ENCODE results near the gene GNB5. TPM values are rescaled to one million over a fixed set of nuclear protein-coding genes. Genes with fewer than 3 reads are reported as not detected.
"Not testable (repeated sequence)": the region's sequence is repeated elsewhere in the genome, so short reads cannot be mapped to it uniquely, and the experiment has no call there.

The GNB5 gene
- total RNA-seq, 1 donor from 2014 or later, result 10.1 TPM

DNA sequence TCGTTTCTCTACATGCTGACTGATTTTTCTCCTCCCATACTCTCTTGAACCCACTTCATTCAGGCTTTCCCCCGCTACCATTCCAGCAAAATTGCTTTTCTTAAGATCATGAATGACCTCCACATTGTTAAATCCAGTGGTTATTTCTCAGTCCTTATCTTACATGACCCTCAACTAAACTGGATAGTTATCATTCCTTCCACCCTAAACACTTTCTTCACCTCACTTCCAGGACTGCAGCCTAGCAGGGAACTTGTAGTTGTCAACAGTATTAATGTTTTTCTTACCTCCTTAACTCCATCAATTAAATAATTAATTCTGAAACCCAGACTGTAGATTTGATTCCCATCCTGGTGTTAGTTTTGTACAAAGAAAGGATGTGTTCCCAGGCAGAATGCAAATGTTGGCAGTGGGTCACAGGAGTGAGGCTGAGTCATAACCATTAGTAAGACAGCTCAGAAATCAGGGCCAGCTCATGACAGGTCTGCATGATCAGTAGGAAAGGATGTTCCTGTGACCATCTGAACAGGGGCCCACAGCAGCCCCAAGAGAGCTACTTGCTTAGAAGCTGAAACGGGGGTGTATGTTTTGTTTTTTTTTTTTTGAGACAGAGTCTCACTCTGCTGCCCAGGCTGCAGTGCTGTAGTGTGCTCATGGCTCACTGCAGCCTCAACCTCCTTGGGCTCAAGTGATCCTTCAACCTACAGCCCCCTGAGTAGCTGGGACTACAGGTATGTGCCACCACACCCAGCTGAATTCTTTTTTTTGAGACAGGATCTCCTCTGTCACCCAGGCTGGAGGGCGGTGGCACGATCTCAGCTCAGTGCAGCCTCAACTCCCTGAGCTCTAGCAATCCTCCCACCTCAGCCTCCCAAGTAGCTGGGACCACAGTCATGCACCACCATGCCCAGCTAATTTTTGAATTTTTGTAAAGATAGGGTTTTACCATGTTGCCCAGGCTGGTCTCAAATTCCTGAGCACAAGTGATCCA, 87.7 kb downstream of the GNB5 start:
- no peak for DNase-seq
- peak; percentile 50 for ATAC-seq
- intact Hi-C loops (cut with micrococcal nuclease), result no loop called here

DNA sequence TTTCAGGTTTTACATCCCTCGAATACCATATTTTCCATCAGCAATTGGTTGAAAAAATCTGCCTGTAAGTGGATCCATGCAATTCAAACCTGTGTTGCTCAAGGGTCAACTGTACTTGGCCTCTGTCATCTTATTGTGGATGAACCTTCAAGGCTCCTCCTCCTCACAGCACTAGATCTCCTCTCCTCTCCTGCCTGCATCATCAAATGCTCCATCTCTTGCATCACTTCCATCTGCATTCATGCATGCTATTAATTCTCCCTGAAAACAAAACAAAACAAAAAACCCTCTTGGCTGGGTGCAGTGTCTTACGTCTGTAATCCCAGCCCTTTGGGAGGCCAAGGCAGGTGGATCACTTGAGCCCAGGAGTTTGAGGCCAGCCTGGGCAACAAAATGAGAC, 88.7 kb downstream of the GNB5 start:
- intact Hi-C loops (cut with micrococcal nuclease), result no loop called here
- ATAC-seq (no peak), DNase-seq (no peak)

DNA sequence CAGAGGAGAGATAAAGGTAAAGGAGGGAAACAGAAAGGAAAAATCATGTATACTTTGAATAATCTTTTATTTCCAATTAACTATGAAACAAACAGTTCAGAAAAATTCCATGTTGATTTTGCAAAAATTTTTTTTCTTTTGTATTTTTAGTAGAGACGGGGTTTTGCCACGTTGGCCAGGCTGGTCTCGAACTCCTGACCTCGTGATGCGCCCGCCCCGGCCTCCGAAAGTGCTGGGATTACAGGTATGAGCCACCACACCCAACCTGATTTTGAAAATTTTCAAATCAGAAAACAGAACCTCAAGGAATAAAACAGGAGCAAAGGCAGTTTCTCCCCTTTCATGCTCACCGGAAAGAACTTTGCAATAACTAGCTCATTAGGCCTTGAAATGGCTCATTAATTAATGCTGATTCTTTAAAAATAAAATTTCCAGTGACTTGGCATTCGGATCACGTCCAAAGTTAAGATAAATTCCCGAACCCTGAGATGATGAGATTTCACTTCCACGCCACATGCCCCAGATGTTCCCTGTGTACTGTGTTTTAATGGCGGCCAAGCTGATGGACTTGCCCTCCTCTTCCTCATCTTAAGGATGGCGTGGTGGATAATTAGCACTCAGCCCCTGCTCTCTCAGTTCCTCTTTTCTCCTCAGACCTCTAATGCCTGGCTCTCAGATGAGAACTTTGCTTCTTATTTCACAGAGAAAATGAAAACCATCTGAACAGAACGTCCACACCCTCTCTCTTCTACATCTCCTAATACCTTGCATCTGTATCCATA, 89.5 kb downstream of the GNB5 start:
- ATAC-seq, result no peak
- intact Hi-C loops (cut with micrococcal nuclease), result no loop called here

DNA sequence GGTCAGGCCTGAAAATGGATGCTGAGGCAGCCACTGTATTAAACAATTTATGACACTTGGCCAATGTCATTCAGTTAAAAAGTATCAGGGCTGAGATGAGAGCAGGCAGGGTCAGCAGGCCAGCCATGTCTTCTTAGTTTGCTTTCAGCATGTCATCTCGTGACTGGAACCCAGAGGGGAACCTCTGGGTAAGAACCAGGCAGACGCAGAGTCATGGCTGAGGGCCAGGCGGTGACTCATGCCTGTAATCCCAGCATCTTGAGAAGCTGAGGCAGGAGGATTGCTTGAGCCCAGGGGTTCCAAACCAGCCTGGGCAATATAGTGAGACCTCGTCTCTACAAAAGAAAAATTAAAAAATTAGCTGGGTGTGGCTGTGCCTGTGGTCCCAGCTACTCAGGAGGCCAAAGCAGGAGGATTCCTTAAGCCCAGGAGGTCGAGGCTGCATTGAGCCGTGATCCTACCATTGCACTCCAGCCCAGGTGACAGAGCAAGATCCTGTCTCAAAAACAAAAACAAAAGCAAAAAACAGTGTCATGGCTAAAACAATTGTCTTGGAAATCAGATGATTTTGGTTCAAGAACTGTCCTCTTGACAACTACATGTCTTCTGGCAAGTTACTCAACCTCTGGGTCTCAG, 90.3 kb downstream of the GNB5 start:
- DNase-seq, result peak; percentile 86
- intact Hi-C loops (cut with micrococcal nuclease), result no loop called here
- ATAC-seq, result no peak

More for the DNA sequence above, 89.5 kb downstream of the GNB5 start:
- no peak for DNase-seq

DNA sequence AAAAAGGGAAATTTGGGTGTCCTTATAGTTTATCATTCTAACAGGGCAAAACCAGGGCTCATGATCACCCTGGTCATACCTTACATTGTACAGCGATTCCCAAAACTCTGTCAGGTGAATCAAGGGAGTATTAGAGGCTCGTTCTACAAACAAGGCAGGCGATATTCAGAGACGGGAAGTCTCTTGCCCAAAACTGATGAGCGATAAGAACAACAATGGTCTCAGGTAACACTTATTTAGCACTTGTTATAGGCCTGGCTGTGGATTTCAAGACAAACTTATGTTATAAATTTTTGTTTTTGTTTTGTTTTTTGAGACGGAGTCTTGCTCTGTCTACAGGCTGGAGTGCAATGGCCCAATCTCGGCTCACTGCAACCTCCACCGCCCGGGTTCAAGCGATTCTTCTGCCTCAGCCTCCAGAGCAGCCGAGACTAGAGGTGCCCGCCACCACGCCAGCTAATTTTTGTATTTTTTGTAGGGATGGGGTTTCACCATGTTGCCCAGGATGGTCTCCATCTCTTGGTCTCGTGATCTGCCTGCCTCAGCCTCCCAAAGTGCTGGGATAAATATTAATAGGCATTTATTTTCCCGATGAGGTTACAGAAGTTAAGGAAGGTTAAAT, 91.4 kb downstream of the GNB5 start:
- intact Hi-C loops (cut with micrococcal nuclease), result no loop called here
- DNase-seq (no peak), ATAC-seq (no peak)

DNA sequence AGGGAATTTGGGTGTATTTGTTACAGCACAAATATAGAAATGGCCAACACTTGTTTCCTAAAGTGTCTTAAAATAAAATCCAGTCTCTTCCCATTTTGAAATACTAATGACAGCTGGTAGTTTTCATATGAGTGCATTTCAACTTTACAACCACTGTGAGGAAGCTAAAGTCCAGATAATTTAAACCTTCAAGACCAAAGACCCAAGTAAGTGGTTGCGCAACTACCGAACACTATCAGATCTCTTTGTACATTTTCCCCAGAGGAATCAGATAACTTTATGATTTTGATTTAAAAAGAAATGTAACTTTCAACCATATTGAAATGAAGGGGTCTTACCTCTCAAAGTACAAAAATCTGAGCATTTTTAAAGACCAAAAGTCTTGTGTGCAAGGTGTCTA, 92.9 kb downstream of the GNB5 start:
- DNase-seq, result no peak
- intact Hi-C loops (cut with micrococcal nuclease), result no loop called here
- no peak for ATAC-seq

DNA sequence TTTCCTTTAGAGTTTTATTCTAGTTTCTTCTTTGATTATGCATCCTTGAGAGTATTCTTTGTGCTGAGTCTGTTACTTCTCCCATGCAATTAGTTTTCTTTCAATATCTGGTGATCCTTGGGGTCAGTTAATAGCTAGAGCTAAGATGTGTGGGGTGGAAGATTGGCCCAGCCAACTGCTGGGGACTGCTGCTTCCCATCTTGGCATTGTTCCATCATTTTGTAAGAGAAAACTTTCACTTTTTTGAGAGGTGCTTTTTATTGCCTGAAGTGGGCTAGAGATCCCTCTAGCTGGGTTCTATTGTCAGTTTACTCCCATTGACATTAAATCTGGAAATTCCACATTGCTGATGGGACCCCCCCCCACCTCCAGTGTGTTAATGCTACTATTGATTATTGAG, 94.0 kb downstream of the GNB5 start:
- ATAC-seq (no peak), DNase-seq (no peak)
- intact Hi-C loops (cut with micrococcal nuclease), result no loop called here

DNA sequence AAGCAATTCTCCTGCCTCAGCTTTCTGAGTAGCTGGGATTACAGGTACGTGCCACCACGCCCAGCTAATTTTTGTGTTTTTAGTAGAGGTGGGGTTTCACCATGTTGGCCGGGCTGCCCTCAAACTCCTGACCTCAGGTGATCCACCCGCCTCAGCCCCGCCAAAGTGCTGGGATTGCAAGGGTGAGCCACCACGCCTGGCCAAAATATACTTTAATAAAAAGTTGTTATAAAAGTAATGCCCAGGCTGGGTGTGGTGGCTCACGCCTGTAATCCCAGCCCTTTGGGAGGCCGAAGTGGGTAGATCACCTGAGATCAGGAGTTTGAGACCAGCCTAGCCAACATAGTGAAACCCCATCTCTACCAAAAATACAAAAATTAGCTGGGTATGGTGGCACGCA, 94.7 kb downstream of the GNB5 start:
- intact Hi-C loops (cut with micrococcal nuclease); DNase-seq; ATAC-seq: not testable (repeated sequence)

DNA sequence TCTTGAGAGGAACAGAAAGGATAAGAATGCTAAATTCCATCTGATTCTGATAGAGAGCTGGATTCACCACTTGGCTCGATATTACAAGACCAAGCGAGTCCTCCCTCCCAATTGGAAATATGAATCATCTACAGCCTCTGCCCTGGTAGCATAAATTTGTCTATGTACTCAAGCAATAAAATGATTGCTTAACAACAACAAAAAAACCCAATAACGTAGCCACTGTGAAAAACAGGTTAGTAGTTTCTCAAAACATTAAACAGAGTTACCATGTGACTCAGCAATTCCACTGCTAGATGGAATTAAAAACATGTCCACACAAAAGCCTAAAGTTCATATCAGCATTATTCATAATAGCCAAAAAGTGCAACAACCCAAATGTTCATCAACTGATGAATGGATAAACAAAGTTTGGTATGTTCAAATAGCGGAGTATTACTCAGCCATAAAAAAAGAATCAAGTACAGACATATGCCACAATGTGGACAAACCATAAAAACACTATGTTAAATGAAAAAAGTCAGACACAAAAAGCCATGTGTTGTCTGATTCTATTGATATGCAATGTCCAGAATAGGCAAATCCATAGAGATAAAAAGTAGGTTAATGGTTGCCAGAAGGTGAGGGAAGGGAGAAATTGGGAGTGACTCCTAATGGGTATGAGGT, 95.5 kb downstream of the GNB5 start:
- ATAC-seq (no peak), DNase-seq (no peak)
- intact Hi-C loops (cut with micrococcal nuclease), result no loop called here

DNA sequence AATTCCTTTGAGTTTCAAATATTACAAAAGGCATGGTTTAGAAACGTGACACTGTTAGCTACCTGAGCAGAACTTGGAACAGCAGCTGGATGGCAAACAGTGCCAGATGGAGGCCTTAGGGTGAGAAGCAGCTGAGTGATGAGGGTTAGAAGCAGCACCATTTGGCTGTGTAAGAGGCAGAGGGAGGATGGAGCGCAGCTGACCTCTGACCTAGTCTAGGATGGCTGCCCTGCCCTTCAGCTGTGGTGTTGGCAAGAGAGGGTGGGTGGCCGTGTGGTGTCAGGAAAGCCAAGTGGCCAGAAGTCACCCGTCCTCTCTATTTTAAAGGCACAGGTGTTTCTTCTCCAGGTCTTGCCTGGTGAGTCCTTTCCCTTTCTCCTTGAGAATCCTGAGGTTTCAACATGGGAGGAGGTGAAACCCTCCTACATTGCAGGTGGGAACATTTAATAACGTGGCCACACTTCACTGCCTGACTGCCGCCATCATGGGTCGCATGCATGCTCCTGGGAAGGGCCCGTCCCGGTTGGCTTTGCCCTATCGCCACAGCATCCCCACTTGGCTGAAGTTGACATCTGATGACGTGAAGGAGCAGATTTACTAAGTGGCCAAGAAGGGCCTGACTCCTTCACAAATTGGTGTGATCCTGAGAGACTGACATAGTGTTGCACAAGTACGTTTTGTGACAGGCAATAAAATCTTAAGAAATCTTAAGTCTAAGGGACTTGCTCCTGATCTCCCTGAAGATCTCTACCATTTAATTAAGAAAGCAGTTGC, 96.2 kb downstream of the GNB5 start:
- DNase-seq (no peak), ATAC-seq (no peak)
- intact Hi-C loops (cut with micrococcal nuclease), result no loop called here

DNA sequence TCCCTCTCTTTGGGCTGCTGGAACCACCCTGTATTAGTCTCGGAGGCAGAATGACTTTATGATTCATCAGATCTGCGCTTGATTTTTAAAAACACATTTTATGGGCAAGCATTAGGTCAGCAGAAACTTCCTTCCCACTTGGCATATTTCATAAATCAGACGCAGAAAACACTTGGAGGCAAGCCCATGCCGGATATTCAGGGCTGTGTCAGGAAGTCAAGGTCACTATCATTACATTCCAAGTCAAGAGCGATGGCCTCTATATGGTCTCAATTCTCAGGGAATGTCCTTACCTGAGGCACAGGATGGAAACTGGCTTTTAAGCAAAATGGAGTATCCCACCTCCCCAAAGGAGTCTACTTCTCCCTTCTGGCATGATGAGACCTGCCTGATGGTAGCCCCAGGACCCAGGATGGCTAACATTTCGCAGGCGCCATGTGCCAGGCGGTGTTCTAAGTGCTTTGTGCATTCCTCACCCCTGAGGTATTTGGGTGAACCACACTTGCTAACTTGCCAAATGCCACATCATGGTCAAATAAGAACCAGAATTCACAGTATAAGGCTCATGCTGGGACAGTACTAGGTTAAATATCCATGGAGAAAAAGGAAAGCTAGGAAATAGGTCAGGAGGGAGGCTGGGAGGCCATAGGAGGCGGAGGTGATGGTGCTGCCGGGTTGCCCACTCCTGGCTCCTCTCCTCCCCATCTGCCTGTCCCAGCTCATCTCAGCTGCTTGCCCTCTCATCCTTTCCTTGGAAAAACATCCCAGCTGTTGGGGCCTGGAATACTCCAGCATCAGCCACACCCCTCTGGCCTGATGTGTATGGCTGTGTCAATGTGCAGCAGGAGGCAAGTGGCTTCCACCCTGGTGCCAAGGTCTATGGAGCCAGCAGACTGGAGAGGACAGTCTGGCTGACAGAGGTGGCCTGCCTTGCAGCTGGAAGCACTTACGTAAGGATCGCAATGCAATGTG, 97.4 kb downstream of the GNB5 start:
- DNase-seq, result peak; percentile 36
- intact Hi-C loops (cut with micrococcal nuclease), result no loop called here

DNA sequence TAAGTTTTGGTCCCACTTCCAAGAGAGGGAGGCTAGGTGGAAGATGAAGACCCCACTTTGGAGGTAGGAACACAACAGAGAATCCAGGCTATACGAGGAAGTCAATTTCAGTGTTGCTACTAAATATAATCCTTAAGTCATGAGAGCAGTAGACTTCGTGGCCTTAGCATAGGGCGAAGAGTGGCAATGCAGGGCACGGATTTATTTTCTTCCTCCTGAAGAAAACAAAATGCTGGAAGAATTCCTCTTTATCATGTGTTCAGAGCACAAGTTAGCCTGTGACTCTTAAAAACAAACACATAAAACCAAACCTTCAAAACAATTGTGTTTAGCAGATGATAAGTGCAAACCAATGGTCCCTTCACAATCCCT, 98.0 kb downstream of the GNB5 start:
- ATAC-seq (no peak), DNase-seq (no peak)
- intact Hi-C loops (cut with micrococcal nuclease), result no loop called here

More for the DNA sequence above, 97.4 kb downstream of the GNB5 start:
- peak; percentile 74 for ATAC-seq

DNA sequence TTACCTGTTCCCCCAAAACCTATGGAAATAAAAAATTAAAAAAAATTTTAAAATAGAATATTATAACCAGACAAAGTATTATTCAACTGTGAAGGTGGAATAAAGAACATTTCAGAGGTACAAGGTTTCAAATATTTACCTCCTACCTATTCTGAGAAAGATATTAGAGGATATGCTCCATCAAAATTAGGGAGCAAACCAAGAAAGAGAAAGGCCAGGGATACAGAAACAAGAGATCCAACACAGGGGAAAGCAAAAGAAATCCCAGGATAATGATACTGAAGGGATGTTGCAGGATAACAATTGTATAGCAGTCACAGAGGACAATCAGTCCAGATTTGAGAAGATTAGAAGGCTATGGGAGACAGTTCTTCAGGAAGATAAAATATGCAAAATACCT, 101.0 kb downstream of the GNB5 start:
- DNase-seq (no peak), ATAC-seq (no peak)
- intact Hi-C loops (cut with micrococcal nuclease), result no loop called here

DNA sequence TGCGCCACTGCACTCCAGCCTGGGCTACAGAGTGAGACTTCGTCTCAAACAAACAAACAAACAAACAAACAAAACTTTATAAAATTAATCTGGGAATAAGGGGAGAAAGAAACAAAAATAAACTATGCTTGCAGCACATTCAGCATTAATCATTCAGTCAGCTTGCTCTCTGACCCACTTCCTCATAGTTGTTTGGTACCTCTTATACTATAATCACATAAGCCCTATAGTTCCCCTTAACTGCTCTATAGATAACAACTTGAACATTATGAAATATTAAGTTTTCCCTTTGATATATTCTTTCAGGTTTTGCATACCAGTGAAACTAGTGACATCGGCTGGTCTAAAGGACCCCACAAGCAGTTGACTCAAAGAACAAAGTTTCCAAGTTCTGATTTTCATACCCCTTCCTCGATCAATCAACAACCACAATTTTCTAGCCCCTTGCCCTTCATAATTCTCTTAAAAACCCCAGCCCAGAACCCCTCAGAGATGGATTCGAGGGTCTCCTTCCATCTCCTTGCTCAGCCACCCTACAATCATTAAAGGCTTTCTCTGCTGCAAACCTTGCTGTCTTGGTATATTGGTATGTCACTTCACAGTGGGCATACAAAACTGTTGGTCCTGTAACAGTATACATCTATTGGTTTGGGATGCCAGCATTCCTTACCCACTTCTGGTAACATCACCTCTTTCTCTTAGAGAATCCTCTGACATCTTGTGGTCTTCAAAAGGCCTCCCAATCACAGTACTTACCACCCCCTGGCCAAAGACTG, 105.0 kb downstream of the GNB5 start:
- ATAC-seq (no peak), DNase-seq (no peak)
- intact Hi-C loops (cut with micrococcal nuclease), result no loop called here

DNA sequence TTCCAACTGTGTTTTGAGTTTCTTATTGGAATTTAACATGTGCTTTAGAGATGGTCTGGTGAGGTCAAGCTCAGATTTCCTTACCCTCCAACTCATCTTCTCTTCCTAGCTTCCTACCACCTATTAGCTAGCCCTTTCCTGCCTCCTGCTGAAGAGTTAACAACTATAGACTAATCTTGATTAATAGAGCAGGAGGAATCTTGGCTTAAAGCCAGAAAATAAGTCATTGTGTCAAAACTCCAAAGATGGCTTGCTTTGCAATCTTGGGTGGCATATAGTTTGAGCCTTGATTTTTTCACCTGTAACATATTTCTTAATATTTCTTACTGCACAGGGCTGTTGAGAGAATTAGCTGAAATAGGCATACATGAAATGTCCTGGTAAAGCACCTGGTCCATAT, 105.9 kb downstream of the GNB5 start:
- DNase-seq, result no peak
- no peak for ATAC-seq
- intact Hi-C loops (cut with micrococcal nuclease), result no loop called here

DNA sequence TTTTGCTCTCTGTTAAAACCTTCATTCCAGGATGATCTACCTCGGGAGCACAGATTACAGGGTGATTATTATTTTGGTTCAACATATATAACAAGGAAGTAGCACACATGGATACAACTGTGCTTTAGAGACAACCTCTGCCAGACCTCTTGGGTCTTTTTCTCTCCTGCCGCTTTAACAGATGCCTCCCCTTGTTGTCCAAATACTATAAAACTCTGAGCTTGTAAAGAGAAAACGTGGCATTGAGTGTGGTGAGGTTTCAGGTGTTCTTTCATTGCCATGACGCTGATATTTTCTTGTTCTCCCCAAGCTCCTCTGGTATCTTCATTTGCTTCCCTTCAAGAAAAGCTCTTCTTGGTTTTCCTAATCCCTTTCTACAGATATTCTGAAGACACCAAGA, 107.6 kb downstream of the GNB5 start:
- ATAC-seq (no peak), DNase-seq (no peak)
- intact Hi-C loops (cut with micrococcal nuclease), result no loop called here
